ENCODE results near the gene CEMIP.

DNA sequence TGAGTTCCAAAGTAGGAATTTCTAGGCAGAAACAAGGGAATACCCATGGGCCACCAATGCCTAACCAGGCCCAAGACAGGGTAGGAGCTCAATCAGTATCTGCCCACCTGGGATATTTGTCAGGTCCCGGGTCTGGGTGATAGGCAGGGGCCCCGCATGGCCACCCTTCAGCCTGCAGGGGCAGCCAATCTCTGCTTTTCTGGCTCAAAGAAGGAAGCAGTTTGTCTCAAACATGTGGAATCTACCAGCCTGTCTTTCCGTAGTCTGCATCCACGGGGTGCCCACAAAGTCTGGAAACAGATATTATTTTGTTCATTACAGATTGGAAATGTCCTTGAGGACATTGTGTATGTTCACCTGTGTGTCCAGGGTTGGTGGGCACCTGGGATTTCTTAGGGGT lies 56.2 kb downstream of the CEMIP start:
- TF ChIP-seq, protein P1, sequence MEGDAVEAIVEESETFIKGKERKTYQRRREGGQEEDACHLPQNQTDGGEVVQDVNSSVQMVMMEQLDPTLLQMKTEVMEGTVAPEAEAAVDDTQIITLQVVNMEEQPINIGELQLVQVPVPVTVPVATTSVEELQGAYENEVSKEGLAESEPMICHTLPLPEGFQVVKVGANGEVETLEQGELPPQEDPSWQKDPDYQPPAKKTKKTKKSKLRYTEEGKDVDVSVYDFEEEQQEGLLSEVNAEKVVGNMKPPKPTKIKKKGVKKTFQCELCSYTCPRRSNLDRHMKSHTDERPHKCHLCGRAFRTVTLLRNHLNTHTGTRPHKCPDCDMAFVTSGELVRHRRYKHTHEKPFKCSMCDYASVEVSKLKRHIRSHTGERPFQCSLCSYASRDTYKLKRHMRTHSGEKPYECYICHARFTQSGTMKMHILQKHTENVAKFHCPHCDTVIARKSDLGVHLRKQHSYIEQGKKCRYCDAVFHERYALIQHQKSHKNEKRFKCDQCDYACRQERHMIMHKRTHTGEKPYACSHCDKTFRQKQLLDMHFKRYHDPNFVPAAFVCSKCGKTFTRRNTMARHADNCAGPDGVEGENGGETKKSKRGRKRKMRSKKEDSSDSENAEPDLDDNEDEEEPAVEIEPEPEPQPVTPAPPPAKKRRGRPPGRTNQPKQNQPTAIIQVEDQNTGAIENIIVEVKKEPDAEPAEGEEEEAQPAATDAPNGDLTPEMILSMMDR (IDR thresholded peaks at IDR 0.05), result no peak
- TF ChIP-seq POLR2A (IDR thresholded peaks at IDR 0.05), result no peak
